Body of pancreas (tissue), 4 donors: Measurements from ENCODE around the gene CD247.

ENCODE experiments used
- CTCF ChIP-seq, 7 experiments: fragments of 450-650 bp in 4 of 7; fragments of 200-600 bp in 3 of 7; sonication (generic) in 3 of 7; IDR thresholded peaks; one replicate each; pipeline ENCODE4 v1.5.1; 2016 to 2019; ENCODE audit warnings: antibody characterized with exemption in 7 of 7
- POLR2A ChIP-seq, 3 donors: fragments of 450-650 bp; IDR thresholded peaks; one replicate each; pipeline ENCODE4 v1.6.1; 2016; ENCODE audit warnings: antibody characterized with exemption in 3 of 3, mild to moderate bottlenecking in 2 of 3

DNA sequence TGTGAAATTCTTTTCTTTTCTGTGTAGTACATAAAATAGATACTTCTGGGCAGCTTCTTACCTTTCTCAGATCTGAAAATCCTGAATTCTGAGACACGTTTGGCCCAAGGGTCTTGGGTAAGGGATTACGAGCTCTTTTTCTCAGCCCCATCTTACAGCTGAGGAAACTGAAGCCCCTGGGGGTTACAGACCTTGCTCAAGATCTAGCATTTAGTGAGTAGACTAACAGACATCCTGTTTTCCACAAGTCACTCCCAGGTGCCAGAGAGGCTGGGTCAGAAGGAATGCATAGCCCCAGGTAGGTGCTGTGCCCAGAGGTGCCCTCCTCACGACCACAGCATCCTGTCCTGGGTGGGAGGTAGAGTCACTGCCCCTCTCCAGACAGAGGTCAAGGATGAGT, 48.4 kb upstream of the CD247 start:
- TF ChIP-seq CTCF (IDR thresholded peaks at IDR 0.05) (no peak), POLR2A (IDR thresholded peaks at IDR 0.05) (no peak)
